Stimulated activated naive CD4-positive, alpha-beta T cell (primary cell): ENCODE measurements around the gene LRRC28.

Experiments
- DNase-seq, 6 experiments: peaks; one replicate each; lab custom pipeline; 2025; lab: John Stamatoyannopoulos, UW

LRRC28 gene

DNA sequence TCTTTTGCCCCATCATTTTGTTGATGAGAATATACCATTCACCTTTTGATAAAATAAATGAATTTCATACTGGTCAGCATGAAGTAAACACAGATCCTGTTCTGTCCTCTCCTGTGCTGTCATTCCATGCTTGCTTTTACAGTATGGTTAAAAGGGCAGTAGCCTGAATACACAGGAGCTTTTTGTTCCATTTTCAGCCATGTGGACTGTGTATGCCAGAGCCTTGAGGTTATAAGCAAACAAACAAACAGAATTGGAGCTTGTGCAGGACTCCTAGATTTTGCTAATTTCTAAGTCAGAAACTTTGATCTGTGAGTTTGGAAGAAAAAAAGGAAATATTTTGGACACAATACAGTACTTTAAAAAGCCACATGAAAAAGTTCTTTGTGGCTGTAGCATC, 91.9 kb downstream of the LRRC28 start:
- DNase-seq = no peak

GRCh38 chr15:99343881-99344551, 92.7 kb downstream of the LRRC28 start:
- peak; percentile 33 to 63 (median 48) for DNase-seq

DNA sequence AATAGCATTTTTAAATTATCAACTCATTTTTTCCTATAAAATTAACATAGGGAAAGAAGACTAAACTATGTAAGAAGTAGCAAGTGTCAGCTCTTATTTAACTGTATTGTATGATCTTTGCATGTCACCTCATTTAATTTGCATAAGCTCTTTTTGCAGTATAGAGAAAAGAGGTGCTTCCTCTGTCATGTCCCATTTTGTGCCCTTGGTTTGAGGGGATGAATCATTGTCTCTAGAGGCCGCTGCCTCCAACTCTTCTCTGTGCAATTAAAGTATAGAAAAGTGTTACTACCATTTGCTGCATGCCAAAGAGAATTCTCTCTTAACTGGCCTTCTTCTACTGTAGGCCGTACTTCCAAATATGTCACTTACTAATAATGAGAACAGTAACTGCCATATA, 93.4 kb downstream of the LRRC28 start:
- no peak for DNase-seq

GRCh38 chr15:99345242-99345641, 94.0 kb downstream of the LRRC28 start:
- no peak for DNase-seq

- no peak for DNase-seq
These were observed 94.7 kb downstream of the LRRC28 start for GRCh38 chr15:99345832-99346462.

DNA sequence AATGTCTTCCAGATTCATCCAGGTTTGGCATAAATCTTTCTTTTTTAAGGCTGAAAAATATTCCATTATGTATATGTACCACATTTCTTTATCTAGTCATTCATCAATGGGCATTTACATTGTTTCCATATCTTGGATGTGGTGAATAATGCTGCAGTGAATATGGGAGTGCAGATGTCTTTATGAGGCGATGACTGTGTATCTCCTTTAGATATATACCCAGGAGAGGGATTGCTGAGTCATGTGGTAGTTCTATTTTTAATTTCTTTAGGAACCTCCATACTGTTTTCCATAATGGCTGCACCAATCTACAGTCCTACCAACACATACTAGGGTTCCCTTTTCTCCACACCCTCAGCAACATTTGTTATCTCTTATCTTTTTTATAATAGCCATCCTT, 96.3 kb downstream of the LRRC28 start:
- DNase-seq = no peak

- no peak for DNase-seq
These were observed 97.1 kb downstream of the LRRC28 start for GRCh38 chr15:99348412-99348811.

GRCh38 chr15:99350408-99350807, 99.1 kb downstream of the LRRC28 start:
- no peak for DNase-seq

- no peak for DNase-seq
These were observed 108.5 kb downstream of the LRRC28 start for GRCh38 chr15:99359769-99360168.

- DNase-seq = no peak
These were observed 110.4 kb downstream of the LRRC28 start for GRCh38 chr15:99361545-99362185.

DNA sequence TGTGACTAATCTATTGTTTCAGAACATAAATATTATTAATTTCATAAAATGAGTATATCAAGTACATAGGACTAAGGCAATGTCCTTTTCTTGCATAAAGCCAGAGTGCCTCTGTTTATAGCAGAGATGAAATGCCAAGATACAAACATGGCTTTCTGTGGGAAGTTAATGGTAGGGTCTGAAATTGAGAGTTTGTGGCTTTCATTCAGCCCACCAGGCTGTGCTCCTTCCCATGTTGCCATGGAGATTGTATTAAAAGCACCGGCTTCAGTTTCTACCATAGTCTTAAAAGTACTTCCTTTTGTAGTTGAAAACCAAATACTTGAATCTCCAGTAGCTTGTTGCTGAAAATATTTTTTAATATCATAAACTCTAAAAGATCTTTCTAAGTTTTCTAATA, 114.0 kb downstream of the LRRC28 start:
- no peak for DNase-seq

GRCh38 chr15:99366013-99366412, 114.7 kb downstream of the LRRC28 start:
- DNase-seq = no peak

GRCh38 chr15:99368743-99369142, 117.5 kb downstream of the LRRC28 start:
- DNase-seq = no peak

DNA sequence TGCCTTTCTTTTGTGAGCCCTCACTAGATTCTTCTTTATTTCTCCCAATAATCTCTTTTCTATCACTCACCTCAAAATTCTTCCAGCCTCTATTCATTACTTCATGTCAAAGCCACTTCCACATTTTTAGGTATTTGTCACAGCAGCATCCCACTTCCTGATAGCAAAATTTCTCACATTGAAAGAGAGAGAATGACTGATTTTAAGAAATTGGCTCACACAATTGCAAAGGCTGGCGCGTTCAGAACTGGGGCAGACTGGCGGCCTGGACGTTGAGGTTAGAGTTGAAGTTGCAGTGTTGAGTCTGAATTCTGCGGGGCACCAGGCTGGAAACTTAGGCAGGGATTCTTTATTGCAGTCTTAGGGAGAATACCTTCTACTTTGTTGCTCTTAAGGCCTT, 117.9 kb downstream of the LRRC28 start:
- no peak for DNase-seq

DNA sequence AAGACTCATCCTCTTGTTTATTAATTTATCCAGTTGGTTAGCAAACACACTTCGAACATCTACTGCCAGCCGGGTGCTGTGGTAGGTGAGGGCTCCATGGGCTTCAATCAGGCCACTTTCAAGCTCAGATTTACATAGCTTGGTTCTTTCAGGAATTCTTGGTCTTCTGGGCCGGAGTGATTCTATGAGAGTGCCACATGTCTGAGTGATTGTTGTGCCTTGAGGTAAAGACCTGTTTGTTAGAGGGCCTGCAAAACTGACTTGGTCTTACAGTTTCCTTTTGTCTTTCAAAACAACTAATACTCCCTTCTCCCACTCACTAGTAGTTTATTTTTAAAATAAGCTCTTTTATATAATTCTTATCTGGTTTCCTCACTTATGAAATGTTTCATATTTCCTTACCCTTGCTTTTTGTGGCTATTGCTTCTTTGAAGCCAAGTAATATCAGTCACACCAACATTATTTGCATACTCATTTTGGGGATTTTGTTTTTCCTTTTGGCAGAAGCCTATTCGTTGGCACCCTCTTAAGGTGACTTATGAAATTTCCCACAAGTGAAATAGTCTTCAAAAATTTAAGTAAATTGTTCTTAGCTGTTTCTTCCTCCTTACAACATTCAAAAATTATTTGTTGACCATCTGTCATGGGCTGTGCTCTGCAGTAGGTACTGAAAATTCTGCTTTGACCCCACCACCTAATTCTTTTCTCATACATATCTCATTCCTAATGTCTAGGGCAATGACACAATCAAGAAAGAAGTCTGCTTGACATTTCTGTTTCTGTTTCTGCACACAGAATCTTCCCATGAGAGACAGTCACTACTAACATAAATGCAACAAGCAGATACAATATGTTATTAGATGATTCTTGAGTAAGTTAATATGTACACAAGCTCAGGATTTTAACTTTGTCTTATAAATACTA, 120.2 kb downstream of the LRRC28 start:
- no peak for DNase-seq

- DNase-seq = no peak
These were observed 133.9 kb downstream of the LRRC28 start for GRCh38 chr15:99385005-99385669.

DNA sequence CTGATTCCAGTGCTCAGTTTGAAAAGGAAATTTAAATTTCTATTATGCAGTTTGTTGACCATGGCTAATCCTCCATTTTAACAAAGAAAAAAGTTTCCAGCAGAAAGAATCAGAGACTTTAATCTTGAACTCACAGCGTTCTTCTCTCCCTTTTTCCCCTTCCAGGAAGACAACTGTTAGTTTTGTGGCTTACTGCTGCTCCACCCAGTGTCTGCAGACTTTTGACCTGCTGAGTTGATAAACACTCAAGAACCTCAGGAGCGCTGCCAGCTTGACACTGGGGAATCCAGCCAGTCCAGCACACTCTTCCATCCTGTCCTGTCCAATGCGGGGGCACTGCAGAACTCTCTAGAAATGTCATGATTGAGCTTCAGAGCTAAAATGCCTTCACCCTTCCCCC, 134.6 kb downstream of the LRRC28 start:
- no peak for DNase-seq

DNA sequence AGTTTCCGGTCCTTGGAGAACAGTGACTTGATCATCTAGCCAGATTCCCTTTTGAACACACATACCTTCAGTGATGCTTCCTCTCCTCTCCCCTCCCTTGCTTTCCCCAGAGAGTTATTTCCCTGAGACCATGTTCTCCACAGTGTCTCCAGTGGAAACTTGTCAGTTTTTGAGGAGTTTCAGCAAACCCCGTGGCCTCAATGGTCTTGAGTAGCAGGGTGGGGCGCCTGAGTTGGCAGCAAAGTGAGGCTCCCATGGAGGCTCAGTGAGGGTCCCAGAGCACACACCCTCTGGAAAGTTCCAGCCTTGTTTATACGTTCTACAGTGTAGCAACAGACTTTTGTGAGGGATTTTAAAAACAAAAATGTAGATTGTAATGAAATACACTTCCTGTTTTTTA, 135.1 kb downstream of the LRRC28 start:
- no peak for DNase-seq

DNA sequence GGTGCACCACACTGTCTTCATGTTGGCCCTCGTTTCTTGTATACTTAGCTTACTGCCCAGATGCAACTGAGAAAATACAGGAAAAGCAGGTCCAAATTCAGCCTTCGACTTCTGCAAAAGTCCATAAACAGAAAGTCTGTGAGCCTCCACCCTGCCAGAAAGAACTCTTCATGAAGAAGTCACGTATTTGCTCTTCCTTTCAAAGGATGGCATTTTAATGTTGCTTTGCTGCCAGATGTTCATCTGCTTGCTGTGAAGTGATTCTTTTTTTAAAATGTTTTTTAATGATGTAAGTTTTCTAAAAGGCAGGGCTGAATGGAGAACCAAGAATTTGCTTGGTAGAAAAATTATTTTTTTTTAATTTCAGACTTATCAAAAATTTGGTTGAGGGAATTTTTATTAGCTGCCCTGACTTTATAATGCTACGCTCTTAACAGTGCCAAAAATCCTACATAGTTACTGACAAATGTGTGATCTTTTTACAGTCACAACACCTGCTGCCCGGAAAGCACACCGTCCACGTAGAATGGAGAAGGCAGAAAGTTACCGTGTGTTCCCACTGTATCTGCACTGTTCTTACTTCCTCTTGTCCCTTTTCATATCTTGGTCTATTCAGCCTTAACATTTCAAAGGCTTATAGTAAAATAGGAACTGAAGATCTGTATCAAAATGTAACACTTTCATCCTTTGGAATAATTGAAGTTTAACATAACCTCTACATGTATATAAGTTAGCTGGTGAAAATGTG, 136.3 kb downstream of the LRRC28 start:
- DNase-seq = no peak

- no peak for DNase-seq
These were observed 139.4 kb downstream of the LRRC28 start for GRCh38 chr15:99390667-99391066.

GRCh38 chr15:99393641-99394040, 142.4 kb downstream of the LRRC28 start:
- DNase-seq = no peak
